H54 (cell line): ENCODE measurements around the gene DIABLO.
"Not testable (repeated sequence)": the region's sequence is repeated elsewhere in the genome, so short reads cannot be mapped to it uniquely, and the experiment has no call there.

Experiments
- DNase-seq: peaks from one replicate; pipeline ENCODE4 v3.0.0; 2011; ENCODE audit warnings: low spot score, mixed read lengths; ENCODE audit not compliant: insufficient read length
- FAIRE-seq: peaks from 3 replicates; lab custom pipeline; 2011; peaks lifted over from hg19 to GRCh38; lab: Jason Lieb, UNC
- POLR2A ChIP-seq: IDR thresholded peaks from 2 replicates; pipeline ENCODE4 v1.6.1; 2011; ENCODE audit warnings: low read depth, mild to moderate bottlenecking, low read length

DIABLO gene

DNA sequence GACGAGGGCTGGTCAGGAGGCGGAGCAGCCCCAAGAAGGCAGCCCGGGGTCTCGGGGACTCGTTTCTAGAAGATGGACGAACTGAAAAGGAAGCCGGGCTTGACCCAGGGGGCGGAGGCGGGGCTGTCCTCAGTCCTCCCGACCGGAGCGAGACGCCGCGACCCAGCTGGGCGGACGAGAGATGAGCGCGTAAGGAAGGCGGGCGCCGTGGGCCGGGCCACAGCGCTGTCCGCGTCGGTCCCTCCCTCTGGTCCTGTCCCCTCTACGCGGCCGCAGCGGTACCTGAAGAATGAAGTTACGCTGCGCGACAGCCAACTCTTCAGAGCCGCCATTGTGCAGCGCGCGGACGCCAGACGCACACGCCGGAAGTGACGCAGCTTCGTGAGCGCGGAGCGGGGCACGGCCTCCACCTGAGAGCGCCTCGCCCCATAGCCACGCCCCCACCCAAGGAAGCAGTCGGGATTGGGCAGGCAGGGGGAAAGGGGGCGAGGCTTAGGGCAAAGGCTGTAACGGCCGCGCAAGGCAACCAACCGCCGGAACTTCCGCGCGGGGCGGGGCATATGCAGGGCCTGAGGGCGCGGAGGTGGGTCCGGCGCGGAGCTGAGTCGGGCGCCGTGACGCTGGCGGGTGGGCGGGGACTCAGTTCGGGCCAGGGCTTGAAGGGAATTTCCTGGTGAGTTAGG lies at the start of gene DIABLO:
Gene DIABLO (minus strand): TSS at position 370 of the 683 bp plus-strand sequence. CDS start 38 bp downstream, at position 332.
- peak; percentile 85 for FAIRE-seq
- TF ChIP-seq POLR2A: peak; percentile 92
- peak; percentile 97 for DNase-seq

GRCh38 chr12:122275459-122275858 lies 49.6 kb upstream of the DIABLO start:
- DNase-seq: no peak
- no peak for TF ChIP-seq POLR2A
- no peak for FAIRE-seq

DNA sequence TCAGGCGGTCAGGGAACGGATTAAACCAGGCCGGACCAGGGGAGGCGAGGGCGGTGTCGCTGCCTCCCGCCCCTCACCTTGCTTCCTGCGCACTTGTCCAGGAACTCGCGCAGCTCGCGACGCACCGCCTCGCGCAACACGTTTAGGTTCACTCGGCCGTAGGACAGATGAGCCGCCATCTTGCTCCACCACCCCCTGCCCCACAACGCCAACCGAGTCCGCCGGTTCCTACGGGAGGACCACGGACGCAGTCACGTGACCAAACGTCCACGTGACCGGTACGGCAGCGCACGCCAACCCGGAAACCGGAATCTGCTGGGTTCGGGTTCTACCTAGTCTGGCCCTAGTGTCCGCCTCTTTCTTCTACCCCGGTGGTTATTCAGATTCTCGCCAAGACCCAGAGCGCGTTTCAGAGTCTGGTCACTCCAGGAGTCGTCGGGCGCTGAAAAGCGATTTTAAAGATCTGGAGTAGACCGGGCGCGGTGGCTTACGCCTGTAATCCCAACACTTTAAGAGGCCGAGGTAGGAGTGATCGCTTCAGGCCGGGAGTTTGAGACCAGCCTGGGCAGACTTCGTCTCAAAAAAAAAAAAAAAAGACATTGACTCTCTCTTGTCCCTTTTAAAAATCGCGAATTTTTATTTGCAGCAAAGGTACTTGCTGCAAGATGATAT lies 40.5 kb upstream of the DIABLO start, which contains the start of gene VPS33A:
Gene VPS33A (minus strand): TSS at position 265 of the 672 bp plus-strand sequence. CDS start 86 bp downstream, at position 179.
- peak; percentile 93 for TF ChIP-seq POLR2A
- FAIRE-seq: peak; percentile 94
- peak; percentile 92 for DNase-seq

GRCh38 chr12:122265886-122266229 lies 40.0 kb upstream of the DIABLO start:
- FAIRE-seq: no peak
- DNase-seq: peak; percentile 42
- TF ChIP-seq POLR2A: no peak

DNA sequence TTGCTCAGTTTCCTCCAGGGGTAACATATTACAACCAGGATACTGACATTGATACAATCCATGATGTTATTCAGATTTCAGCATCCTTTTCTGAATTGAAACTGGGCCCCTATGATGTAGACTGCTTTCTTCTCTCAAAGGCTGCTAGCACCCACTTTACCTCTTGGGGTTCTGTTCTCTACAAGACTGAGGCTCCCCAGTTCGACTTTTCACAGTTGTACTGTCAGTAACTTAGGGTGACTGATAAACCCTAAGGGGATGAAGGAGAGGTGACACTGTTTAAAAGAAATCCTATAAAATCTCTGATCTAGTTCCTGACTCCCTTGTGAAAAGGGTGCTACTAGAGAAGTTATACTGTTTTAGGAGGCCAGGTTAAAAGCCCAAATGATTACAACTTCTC lies 39.6 kb upstream of the DIABLO start:
- DNase-seq: no peak
- FAIRE-seq: no peak
- TF ChIP-seq POLR2A: no peak

- FAIRE-seq, DNase-seq: not testable (repeated sequence)
Measured at GRCh38 chr12:122260735-122261134, 34.9 kb upstream of the DIABLO start.

DNA sequence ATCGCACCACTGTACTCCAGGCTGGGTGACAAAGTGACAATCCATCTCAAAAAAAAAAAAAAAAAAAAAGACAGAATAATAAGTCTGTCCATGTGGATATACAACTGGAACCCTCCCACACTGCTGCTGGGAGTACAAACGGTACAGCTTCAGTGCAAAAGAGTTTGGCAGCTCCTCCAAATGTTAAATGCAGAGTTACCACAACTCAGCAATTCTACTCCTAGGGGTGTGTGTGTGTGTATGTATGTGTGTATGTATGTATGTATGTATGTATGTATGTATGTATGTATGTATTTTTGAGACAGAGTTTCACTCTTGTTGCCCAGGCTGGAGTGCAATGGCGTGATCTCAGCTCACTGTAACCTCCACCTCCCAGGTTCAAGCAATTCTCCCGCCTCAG lies 33.1 kb upstream of the DIABLO start:
- DNase-seq, FAIRE-seq: not testable (repeated sequence)

- not testable (repeated sequence) for FAIRE-seq, DNase-seq
Measured at GRCh38 chr12:122258462-122258861, 32.6 kb upstream of the DIABLO start.

- FAIRE-seq (no peak), DNase-seq (no peak)
- TF ChIP-seq POLR2A: no peak
Measured at GRCh38 chr12:122250536-122250935, 24.7 kb upstream of the DIABLO start.

- DNase-seq (no peak), FAIRE-seq (no peak)
- TF ChIP-seq POLR2A: no peak
Measured at GRCh38 chr12:122250047-122250446, 24.2 kb upstream of the DIABLO start.

DNA sequence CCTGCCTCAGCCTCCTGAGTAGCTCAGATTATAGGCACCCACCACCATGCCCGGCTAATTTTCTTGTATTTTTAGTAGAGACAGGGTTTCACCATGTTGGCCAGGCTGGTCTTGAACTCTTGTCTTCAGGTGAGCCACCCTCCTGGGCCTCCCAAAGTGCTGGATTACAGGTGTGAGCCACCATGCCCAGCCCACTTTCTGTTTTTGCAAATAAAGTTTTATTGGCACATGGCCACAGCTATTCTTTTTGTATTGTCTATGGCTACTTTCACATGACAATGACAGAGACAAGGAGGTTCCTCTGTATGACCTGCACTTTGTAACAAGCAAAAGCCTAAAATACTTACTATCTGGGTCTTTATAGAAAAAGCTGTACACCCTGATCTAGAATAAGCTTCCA lies 19.7 kb upstream of the DIABLO start:
- DNase-seq (no peak), FAIRE-seq (no peak)
- no peak for TF ChIP-seq POLR2A

- no peak for TF ChIP-seq POLR2A
- FAIRE-seq (no peak), DNase-seq (no peak)
Measured at GRCh38 chr12:122244565-122245371, 18.9 kb upstream of the DIABLO start.

DNA sequence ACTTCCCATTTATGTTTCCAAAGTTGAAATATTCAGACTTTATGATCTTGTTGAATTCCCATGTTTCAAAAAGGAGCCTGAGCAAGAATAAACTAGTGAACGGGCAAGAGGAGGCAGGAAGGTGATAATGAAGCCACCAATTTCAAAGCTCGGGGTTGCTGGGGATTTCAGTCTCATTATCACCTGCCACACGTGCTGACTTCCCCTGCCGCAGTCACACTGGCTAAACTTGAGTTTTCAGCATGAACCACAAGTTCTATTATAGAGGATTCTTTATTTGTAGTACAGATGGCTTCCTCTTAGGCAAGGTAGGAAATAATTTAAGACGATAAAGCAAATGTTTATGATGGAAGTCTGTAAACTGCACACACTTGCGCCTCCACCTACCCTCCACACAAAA lies 18.1 kb upstream of the DIABLO start:
- TF ChIP-seq POLR2A: no peak
- DNase-seq (no peak), FAIRE-seq (no peak)

- TF ChIP-seq POLR2A: no peak
- FAIRE-seq (no peak), DNase-seq (no peak)
Measured at GRCh38 chr12:122238861-122239260, 13.0 kb upstream of the DIABLO start.
